GM12873 (cell line): ENCODE data around the gene MTARC1.

Experiments
- CTCF ChIP-seq: IDR thresholded peaks from 2 replicates; pipeline ENCODE4 v1.5.1; 2012; ENCODE audit warnings: low read depth, mild to moderate bottlenecking, moderate library complexity, low read length, control low read depth; ENCODE audit not compliant: insufficient read depth; ENCODE audit errors: missing control alignments

The MTARC1 gene

GRCh38 chr1:220825819-220826551, 39.3 kb downstream of the MTARC1 start:
- no peak for TF ChIP-seq CTCF

DNA sequence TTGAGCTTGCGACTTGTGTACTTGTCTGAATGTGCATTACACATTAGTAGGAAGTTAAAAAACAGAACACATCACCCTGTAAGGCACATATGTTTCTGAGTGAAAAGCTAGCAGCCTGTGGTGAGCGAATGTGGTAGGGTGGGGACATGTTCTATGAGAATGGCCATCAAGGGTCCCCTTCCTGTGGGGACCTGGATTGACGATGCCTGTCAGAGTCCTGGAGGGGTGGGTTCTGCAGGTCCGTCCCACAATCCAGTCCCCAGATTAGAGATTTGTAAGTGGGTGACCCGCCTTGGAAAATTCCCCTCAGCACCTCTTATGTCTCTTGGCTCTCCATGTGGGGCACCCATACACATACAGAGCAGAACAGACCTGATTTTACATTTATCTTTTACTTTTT, 40.0 kb downstream of the MTARC1 start:
- TF ChIP-seq CTCF = no peak

DNA sequence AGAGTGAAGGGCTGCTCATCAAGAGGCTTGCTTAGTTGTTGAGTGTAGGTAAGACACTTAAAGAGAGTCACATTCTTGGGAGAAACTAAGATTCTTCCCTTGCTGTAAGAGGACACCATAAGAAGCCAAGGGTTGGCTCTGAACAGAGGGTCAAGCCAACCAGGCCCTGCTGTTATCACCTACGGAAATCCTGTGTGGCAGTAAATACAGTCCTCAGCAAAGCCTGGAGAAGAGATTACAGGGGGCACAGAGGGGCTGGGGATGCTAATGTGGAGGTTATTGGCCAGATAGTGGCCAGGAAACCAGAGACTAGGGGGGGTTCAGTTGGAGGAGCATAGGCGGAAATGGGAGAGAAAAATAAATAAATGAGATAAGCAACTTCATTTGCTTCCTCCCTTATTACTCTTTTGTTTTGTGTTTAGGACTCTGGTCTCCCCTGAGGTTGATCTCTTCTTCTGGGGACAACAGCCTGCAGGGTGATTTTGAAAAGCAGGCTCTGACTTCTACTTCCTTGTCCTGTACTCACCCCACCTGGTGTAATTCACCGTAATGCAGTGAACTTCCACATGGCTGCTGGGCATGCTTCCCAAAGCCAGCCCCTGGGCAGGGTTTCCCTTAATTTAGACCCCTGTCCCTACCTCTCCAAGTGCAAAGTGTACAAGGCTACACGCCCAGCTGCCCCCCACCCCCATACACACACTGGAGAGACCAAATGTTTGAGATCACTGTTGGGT, 40.9 kb downstream of the MTARC1 start:
- no peak for TF ChIP-seq CTCF

GRCh38 chr1:220828179-220828490, 41.4 kb downstream of the MTARC1 start:
- no peak for TF ChIP-seq CTCF

- TF ChIP-seq CTCF = no peak
Observed at GRCh38 chr1:220828950-220829586, 42.4 kb downstream of the MTARC1 start.

DNA sequence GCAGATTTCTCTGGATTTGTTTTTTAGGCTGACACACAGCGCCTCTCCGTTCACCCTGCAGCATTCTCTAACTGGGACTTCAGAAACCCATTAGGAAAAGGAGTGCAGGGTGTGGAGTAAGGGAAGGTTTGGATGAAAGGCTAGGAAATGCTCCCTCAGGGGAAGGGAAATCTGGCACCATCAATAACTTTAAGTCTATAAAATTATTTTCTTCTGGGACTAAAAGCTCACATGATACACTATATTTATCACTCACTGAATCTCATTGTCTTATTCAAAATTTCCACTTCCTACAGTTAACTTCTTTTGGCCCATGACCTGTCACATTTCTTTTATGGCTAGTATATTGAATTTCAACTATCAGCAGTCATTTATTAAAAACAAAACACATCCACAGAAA, 46.7 kb downstream of the MTARC1 start:
- no peak for TF ChIP-seq CTCF

GRCh38 chr1:220834155-220834870, 47.6 kb downstream of the MTARC1 start:
- no peak for TF ChIP-seq CTCF
